Hepatic stellate cell (primary cell): ENCODE data around the gene RAD50.
A peak's percentile ranks its signal among the peaks of the same experiment; 100 is the strongest.
"Not testable (repeated sequence)": the region's sequence is repeated elsewhere in the genome, so short reads cannot be mapped to it uniquely, and the experiment has no call there.

Experiments
- DNase-seq: peaks from one replicate; pipeline ENCODE4 v3.0.0; 2011; ENCODE audit warnings: low spot score

Gene RAD50

GRCh38 chr5:132633587-132633986 is 76.8 kb downstream of the RAD50 start:
- not testable (repeated sequence) for DNase-seq

GRCh38 chr5:132635873-132636272 is 79.1 kb downstream of the RAD50 start:
- no peak for DNase-seq

GRCh38 chr5:132637241-132637640 is 80.5 kb downstream of the RAD50 start:
- no peak for DNase-seq

- DNase-seq: no peak
Observed at GRCh38 chr5:132639706-132640130, 82.9 kb downstream of the RAD50 start.

- DNase-seq: no peak
Observed at GRCh38 chr5:132640613-132641012, 83.8 kb downstream of the RAD50 start.

GRCh38 chr5:132641241-132641723 is 84.5 kb downstream of the RAD50 start:
- no peak for DNase-seq

- DNase-seq: no peak
Observed at GRCh38 chr5:132641841-132642240, 85.1 kb downstream of the RAD50 start.

GRCh38 chr5:132644177-132644576 is 87.4 kb downstream of the RAD50 start:
- DNase-seq: no peak

- no peak for DNase-seq
Observed at GRCh38 chr5:132646583-132647266, 89.9 kb downstream of the RAD50 start.

GRCh38 chr5:132647473-132647872 is 90.7 kb downstream of the RAD50 start:
- DNase-seq: no peak

- DNase-seq: no peak
Observed at GRCh38 chr5:132648355-132648754, 91.6 kb downstream of the RAD50 start.

GRCh38 chr5:132651838-132652469 is 95.2 kb downstream of the RAD50 start:
- DNase-seq: no peak

GRCh38 chr5:132653716-132654115 is 96.9 kb downstream of the RAD50 start:
- DNase-seq: no peak

GRCh38 chr5:132655821-132656773 is 99.3 kb downstream of the RAD50 start:
- peak; percentile 48 for DNase-seq

GRCh38 chr5:132656774-132657355 is 100.1 kb downstream of the RAD50 start:
- no peak for DNase-seq

GRCh38 chr5:132657676-132658380 is 101.1 kb downstream of the RAD50 start, which contains the start of gene IL13:
TSS of gene IL13 (plus strand) at chr5:132658173. CDS start at chr5:132658187, 14 bp downstream.
- no peak for DNase-seq

GRCh38 chr5:132658381-132659302 is 101.9 kb downstream of the RAD50 start:
- DNase-seq: no peak

- DNase-seq: no peak
Observed at GRCh38 chr5:132659598-132660493, 103.1 kb downstream of the RAD50 start.
